ENCODE results near the gene LRRC39. TPM values are rescaled to one million over a fixed set of nuclear protein-coding genes. Genes with fewer than 3 reads are reported as not detected.

The LRRC39 gene
- total RNA-seq, 1 donor from 2014 or later, result 1.1 TPM

- DNase-seq (ENCODE audit: low spot score, unreplicated experiment), result no peak
- Mint-ChIP-seq H3K36me3 (ENCODE audit: insufficient read depth) (peaks cover 29% of the 10 kb centered on the region), H3K4me3 (ENCODE audit: low read depth) (no peak overlapping the region), H3K27ac (no peak overlapping the region), H3K9me3 (ENCODE audit: low read depth) (no peaks in the 10 kb centered on the region), H3K27me3 (no peaks in the 10 kb centered on the region), H3K4me1 (ENCODE audit: low read depth) (no peaks in the 10 kb centered on the region)
- no peak for TF ChIP-seq CTCF (IDR thresholded peaks at IDR 0.05; ENCODE audit: unreplicated experiment)
Measured at GRCh38 chr1:100142343-100142742, 35.7 kb downstream of the LRRC39 start.

- Mint-ChIP-seq H3K27ac (no peak overlapping the region), H3K36me3 (ENCODE audit: insufficient read depth) (peaks cover 27% of the 10 kb centered on the region)
Measured at GRCh38 chr1:100141192-100141591, 36.9 kb downstream of the LRRC39 start.

GRCh38 chr1:100137602-100138001 lies 40.5 kb downstream of the LRRC39 start:
- no peak for DNase-seq (ENCODE audit: low spot score, unreplicated experiment)
- no peak for TF ChIP-seq CTCF (IDR thresholded peaks at IDR 0.05; ENCODE audit: unreplicated experiment)
- Mint-ChIP-seq H3K27me3 (no peaks in the 10 kb centered on the region), H3K4me3 (ENCODE audit: low read depth) (no peak overlapping the region), H3K27ac (no peak overlapping the region), H3K36me3 (ENCODE audit: insufficient read depth) (peaks cover 16% of the 10 kb centered on the region), H3K9me3 (ENCODE audit: low read depth) (no peaks in the 10 kb centered on the region), H3K4me1 (ENCODE audit: low read depth) (peaks cover 6% of the 10 kb centered on the region)

More at GRCh38 chr1:100141192-100141591, 36.9 kb downstream of the LRRC39 start:
- Mint-ChIP-seq H3K4me1 (ENCODE audit: low read depth) (no peaks in the 10 kb centered on the region), H3K4me3 (ENCODE audit: low read depth) (no peak overlapping the region), H3K27me3 (no peaks in the 10 kb centered on the region), H3K9me3 (ENCODE audit: low read depth) (no peaks in the 10 kb centered on the region)
- no peak for DNase-seq (ENCODE audit: low spot score, unreplicated experiment)
- TF ChIP-seq CTCF (IDR thresholded peaks at IDR 0.05; ENCODE audit: unreplicated experiment), result no peak

GRCh38 chr1:100134872-100135271 lies 43.2 kb downstream of the LRRC39 start:
- H3K27ac Mint-ChIP-seq, result no peak overlapping the region
- H3K36me3 Mint-ChIP-seq (ENCODE audit: insufficient read depth), result peaks cover 7% of the 10 kb centered on the region
- no peak for DNase-seq (ENCODE audit: low spot score, unreplicated experiment)
- H3K27me3 Mint-ChIP-seq, result no peaks in the 10 kb centered on the region
- H3K9me3 Mint-ChIP-seq (ENCODE audit: low read depth), result no peaks in the 10 kb centered on the region
- peak overlapping the region; percentile 61 for H3K4me3 Mint-ChIP-seq (ENCODE audit: low read depth)
- no peak for TF ChIP-seq CTCF (IDR thresholded peaks at IDR 0.05; ENCODE audit: unreplicated experiment)
- H3K4me1 Mint-ChIP-seq (ENCODE audit: low read depth), result peaks cover 15% of the 10 kb centered on the region

GRCh38 chr1:100132566-100133477 lies 45.2 kb downstream of the LRRC39 start, which contains the start of the genes SASS6 and TRMT13:
Gene SASS6, minus strand, starts transcription at chr1:100132930. Its CDS starts 116 bp downstream, at chr1:100132814.
Gene TRMT13, plus strand, starts transcription at chr1:100133163. Its CDS starts 6 bp downstream, at chr1:100133169.
- H3K9me3 Mint-ChIP-seq (ENCODE audit: low read depth), result no peaks in the 10 kb centered on the region
- peak; percentile 84 for DNase-seq (ENCODE audit: low spot score, unreplicated experiment)
- H3K27ac Mint-ChIP-seq, result peak within 1 kb of the TSS; percentile 99
- no peaks in the 10 kb centered on the region for H3K27me3 Mint-ChIP-seq
- H3K4me3 Mint-ChIP-seq (ENCODE audit: low read depth), result peak within 1 kb of the TSS; percentile 98
- peaks cover under 1% of the 10 kb centered on the region for H3K36me3 Mint-ChIP-seq (ENCODE audit: insufficient read depth)
- peaks cover 15% of the 10 kb centered on the region for H3K4me1 Mint-ChIP-seq (ENCODE audit: low read depth)
- TF ChIP-seq CTCF (IDR thresholded peaks at IDR 0.05; ENCODE audit: unreplicated experiment), result no peak

All from progenitor cell of endocrine pancreas (in vitro differentiated cells).